CD14-positive monocyte (primary cell): ENCODE measurements around the gene TGIF2. TPM values are rescaled to one million over a fixed set of nuclear protein-coding genes. Genes with fewer than 3 reads are reported as not detected.
"Not testable (repeated sequence)": the region's sequence is repeated elsewhere in the genome, so short reads cannot be mapped to it uniquely, and the experiment has no call there.

Experiments
- DNase-seq, 3 donors: peaks; one replicate each; pipeline ENCODE4 v3.0.0-alpha.2; 2011 to 2022
- H2AFZ ChIP-seq: 2 replicates; pipeline ENCODE4 v1.6.0; 2012; ENCODE audit warnings: mild to moderate bottlenecking, low read depth, low read length, inconsistent platforms; ENCODE audit not compliant: insufficient read depth, poor library complexity, severe bottlenecking
- H3K27ac ChIP-seq, 2 donors: 1 replicate in 1 of 2; 2 replicates in 1 of 2; pipeline ENCODE4 v1.5.1; 2012 to 2013; ENCODE audit warnings: low read length in 2 of 2, control low read depth in 1 of 2, inconsistent platforms in 1 of 2, low read depth in 1 of 2, mild to moderate bottlenecking in 1 of 2
- H3K27me3 ChIP-seq, 2 donors: one replicate each; pipeline versions ENCODE4 v1.6.0 to v1.6.1; 2011 to 2013; ENCODE audit warnings: low read length in 2 of 2; ENCODE audit not compliant: control insufficient read depth in 2 of 2, insufficient read depth in 2 of 2
- H3K36me3 ChIP-seq, 2 donors: replicated peaks in 1 of 2; 1 replicate in 1 of 2; 2 replicates in 1 of 2; pipeline versions ENCODE4 v1.5.1 to v1.6.1; 2012 to 2013; ENCODE audit warnings: low read length in 2 of 2, control low read depth in 1 of 2, inconsistent platforms in 1 of 2, mild to moderate bottlenecking in 1 of 2; ENCODE audit not compliant: insufficient read depth in 2 of 2, control insufficient read depth in 1 of 2
- H3K4me1 ChIP-seq, 2 donors: 1 replicate in 1 of 2; 2 replicates in 1 of 2; pipeline versions ENCODE4 v1.5.1 to v1.6.1; 2012 to 2013; ENCODE audit warnings: low read length in 2 of 2, control low read depth in 1 of 2, inconsistent platforms in 1 of 2, mild to moderate bottlenecking in 1 of 2, moderate library complexity in 1 of 2; ENCODE audit not compliant: insufficient read depth in 2 of 2, control insufficient read depth in 1 of 2
- H3K4me2 ChIP-seq: replicated peaks from 2 replicates; pipeline ENCODE3; 2012; ENCODE audit warnings: low read length, moderate library complexity, mild to moderate bottlenecking; ENCODE audit not compliant: poor library complexity, severe bottlenecking; ENCODE audit errors: extremely low read depth
- H3K4me3 ChIP-seq, 3 experiments: fragments of 200-600 bp in 1 of 3; sonication (generic) in 1 of 3; replicated peaks in 1 of 3; 1 replicate in 2 of 3; 2 replicates in 1 of 3; pipeline ENCODE4 v1.5.1; 2011 to 2013; ENCODE audit warnings: low read length in 3 of 3, mild to moderate bottlenecking in 3 of 3, control low read depth in 2 of 3, low read depth in 2 of 3, inconsistent platforms in 1 of 3, moderate library complexity in 1 of 3
- H3K79me2 ChIP-seq: 2 replicates; pipeline ENCODE4 v1.6.0; 2012; ENCODE audit warnings: mild to moderate bottlenecking, control low read depth, inconsistent platforms, low read length, moderate library complexity; ENCODE audit not compliant: insufficient read depth
- H3K9ac ChIP-seq: 2 replicates; pipeline ENCODE4 v1.6.0; 2017; ENCODE audit warnings: low read length, mild to moderate bottlenecking; ENCODE audit not compliant: insufficient read depth, poor library complexity, severe bottlenecking
- H3K9me3 ChIP-seq, 2 donors: replicated peaks in 1 of 2; 1 replicate in 1 of 2; 2 replicates in 1 of 2; pipeline versions ENCODE4 v1.5.1 to v1.6.1; 2012 to 2013; ENCODE audit warnings: low read length in 2 of 2, control low read depth in 1 of 2; ENCODE audit not compliant: control insufficient read depth in 1 of 2, insufficient read depth in 1 of 2
- H4K20me1 ChIP-seq: 2 replicates; pipeline ENCODE4 v1.6.0; 2012; ENCODE audit warnings: mild to moderate bottlenecking, low read length, control low read depth, moderate library complexity; ENCODE audit not compliant: insufficient read depth
- H3K27ac Mint-ChIP-seq, 7 donors: one replicate each; pipeline ENCODE4 v1.8.0; 2020; ENCODE audit warnings: mild to moderate bottlenecking in 7 of 7, mixed read lengths in 7 of 7, moderate library complexity in 6 of 7, inconsistent platforms in 2 of 7
- H3K27me3 Mint-ChIP-seq, 3 donors: one replicate each; pipeline ENCODE4 v1.8.0; 2021 to 2022; ENCODE audit warnings: low read depth in 3 of 3, mild to moderate bottlenecking in 3 of 3, mixed read lengths in 3 of 3, moderate library complexity in 3 of 3, inconsistent platforms in 1 of 3
- H3K36me3 Mint-ChIP-seq, 2 donors: one replicate each; pipeline ENCODE4 v1.8.0; 2020; ENCODE audit warnings: mixed read lengths in 2 of 2, inconsistent platforms in 1 of 2, mild to moderate bottlenecking in 1 of 2
- H3K4me1 Mint-ChIP-seq: one replicate; pipeline ENCODE4 v1.8.0; 2020; ENCODE audit warnings: mild to moderate bottlenecking, mixed read lengths
- H3K4me3 Mint-ChIP-seq, 2 donors: one replicate each; pipeline ENCODE4 v1.8.0; 2020; ENCODE audit warnings: mild to moderate bottlenecking in 2 of 2, mixed read lengths in 2 of 2, moderate library complexity in 1 of 2
- H3K9me3 Mint-ChIP-seq, 7 donors: one replicate each; pipeline ENCODE4 v1.8.0; 2020 to 2022; ENCODE audit warnings: mixed read lengths in 7 of 7, mild to moderate bottlenecking in 6 of 7, moderate library complexity in 6 of 7, inconsistent platforms in 2 of 7
- CTCF ChIP-seq: fragments of 200-600 bp; IDR thresholded peaks from one replicate; pipeline ENCODE4 v1.8.0; 2022; ENCODE audit warnings: antibody characterized with exemption, mild to moderate bottlenecking
- WGBS: methylation state at CpG from one replicate; pipeline ENCODE4 v1.1.5; 2013; ENCODE audit warnings: missing lambda C conversion rate; ENCODE audit not compliant: insufficient coverage; 5-methylcytosine and 5-hydroxymethylcytosine counted together
- intact Hi-C, 2 donors: fragments of 100-400 bp; cut with micrococcal nuclease; formaldehyde crosslinking; loops; one replicate each; pipeline versions ENCODE4 v1.15.0 to v1.15.1; 2023
- polyA plus RNA-seq, 3 donors: library from polyadenylated mRNA; depleted of rRNA in 1 of 3; unstranded in 2 of 3; stranded (reverse) in 1 of 3; fragments of 300-500 nt in 2 of 3; fragments of >200 nt in 1 of 3; fragmentation: Illumina TruSeq in 2 of 3; gene quantifications; 1 replicate in 2 of 3; 2 replicates in 1 of 3; pipeline ENCODE4 v1.2.3, GENCODE V29; 2012 to 2021

TGIF2 gene
- polyA plus RNA-seq, 3 donors, result 11.0 to 15.9 (median 12.2) TPM

GRCh38 chr20:36633285-36633772, 59.9 kb downstream of the TGIF2 start:
- Histone ChIP-seq H3K4me2 (no peak overlapping the region), H3K27ac (no peak overlapping the region), H3K4me3 (no peak overlapping the region), H3K9ac (no peak overlapping the region), H3K4me1 (peaks cover 11 to 16% of the 10 kb centered on the region in 2 donors), H3K36me3 (no peaks in the 10 kb centered on the region), H3K27me3 (no peaks in the 10 kb centered on the region), H3K9me3 (no peaks in the 10 kb centered on the region), H2AFZ (no peak overlapping the region), H4K20me1 (no peaks in the 10 kb centered on the region), H3K79me2 (no peaks in the 10 kb centered on the region)
- Mint-ChIP-seq H3K4me3 (no peak overlapping the region), H3K9me3 (peaks cover 0 to 1% (median 0%) of the 10 kb centered on the region in 7 donors), H3K27ac (no peak overlapping the region), H3K27me3 (peaks cover 0 to 3% (median 0%) of the 10 kb centered on the region in 3 donors), H3K36me3 (peaks cover 0 to 2% of the 10 kb centered on the region in 2 donors), H3K4me1 (peaks cover 31% of the 10 kb centered on the region)
- intact Hi-C loops, result no loop called here
- no peak for DNase-seq
- TF ChIP-seq CTCF, result no peak
- WGBS, result 93% methylated on average over 3 of the region's 9 CpGs

- no peak overlapping the region for H2AFZ ChIP-seq
- Mint-ChIP-seq H3K9me3 (peaks cover 0 to 1% (median 0%) of the 10 kb centered on the region in 7 donors), H3K4me1 (peaks cover 26% of the 10 kb centered on the region), H3K27ac (no peak overlapping the region), H3K27me3 (no peaks in the 10 kb centered on the region), H3K36me3 (no peaks in the 10 kb centered on the region), H3K4me3 (no peak overlapping the region)
- H3K9me3 ChIP-seq, result no peaks in the 10 kb centered on the region
- no peak overlapping the region for H3K27ac ChIP-seq
- H3K9ac ChIP-seq, result no peak overlapping the region
- 96% methylated on average over 11 of the region's 11 CpGs for whole genome bisulfite sequencing
- TF ChIP-seq CTCF, result no peak
- H4K20me1 ChIP-seq, result no peaks in the 10 kb centered on the region
- no peaks in the 10 kb centered on the region for H3K36me3 ChIP-seq
- H3K4me3 ChIP-seq, result no peak overlapping the region
- peaks cover 11 to 14% of the 10 kb centered on the region in 2 donors for H3K4me1 ChIP-seq
- no peaks in the 10 kb centered on the region for H3K27me3 ChIP-seq
- intact Hi-C loops, result no loop called here
- H3K4me2 ChIP-seq, result no peak overlapping the region
- no peak for DNase-seq
- no peaks in the 10 kb centered on the region for H3K79me2 ChIP-seq
Observed at GRCh38 chr20:36634342-36634741, 60.9 kb downstream of the TGIF2 start.

GRCh38 chr20:36638876-36639400, 65.5 kb downstream of the TGIF2 start:
- H2AFZ ChIP-seq, H3K27ac ChIP-seq, H3K4me1 Mint-ChIP-seq, H3K9me3 Mint-ChIP-seq, H3K4me1 ChIP-seq, DNase-seq, H3K27ac Mint-ChIP-seq, H3K27me3 Mint-ChIP-seq, H3K36me3 Mint-ChIP-seq, H3K9me3 ChIP-seq, intact Hi-C loops, H3K79me2 ChIP-seq, H3K27me3 ChIP-seq, H3K4me3 Mint-ChIP-seq, H3K9ac ChIP-seq, H3K4me3 ChIP-seq, H3K4me2 ChIP-seq, H3K36me3 ChIP-seq, H4K20me1 ChIP-seq: not testable (repeated sequence)
- 94% methylated on average over 4 of the region's 12 CpGs for WGBS
